ENCODE results near the gene RBM34. TPM values are rescaled to one million over a fixed set of nuclear protein-coding genes. Genes with fewer than 3 reads are reported as not detected.
"Not testable (repeated sequence)": the region's sequence is repeated elsewhere in the genome, so short reads cannot be mapped to it uniquely, and the experiment has no call there.

The RBM34 gene
- total and polyA plus RNA-seq, 2 donors, result 53.8 to 60.3 TPM

DNA sequence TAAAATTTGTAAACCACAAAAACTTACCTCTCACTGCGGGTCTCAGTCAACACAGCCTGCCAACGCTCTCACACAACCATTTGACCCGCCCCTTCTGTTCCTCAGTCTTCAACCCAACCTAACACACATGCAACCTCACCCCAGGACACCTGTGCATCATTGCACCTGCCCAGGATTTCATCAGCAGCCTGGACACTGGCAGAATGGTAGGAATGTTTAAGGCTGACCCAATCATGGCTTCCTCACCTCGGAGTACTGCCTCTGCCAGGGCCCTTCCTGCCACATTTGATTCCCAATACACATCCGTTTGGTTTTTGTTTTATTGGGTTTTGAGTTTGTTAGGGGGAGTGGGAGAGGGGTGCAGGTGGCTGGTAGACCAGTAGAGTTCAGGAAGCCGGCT, 73.1 kb downstream of the RBM34 start:
- no peak for DNase-seq (ENCODE audit: extremely low spot score)
- H3K36me3 ChIP-seq (ENCODE audit: insufficient read depth), result no peaks in the 10 kb centered on the region
- no peak overlapping the region for H3K27ac ChIP-seq (ENCODE audit: low read depth)
- no peaks in the 10 kb centered on the region for H3K4me1 ChIP-seq (ENCODE audit: insufficient read depth)
- H3K4me3 ChIP-seq (ENCODE audit: low read depth, low read length), result no peak overlapping the region
- WGBS, result 90% methylated on average over 6 of the region's 6 CpGs

GRCh38 chr1:235085411-235086117, 75.5 kb downstream of the RBM34 start:
- H3K36me3 ChIP-seq (ENCODE audit: insufficient read depth); H3K4me3 ChIP-seq (ENCODE audit: low read depth, low read length); DNase-seq (ENCODE audit: extremely low spot score); H3K4me1 ChIP-seq (ENCODE audit: insufficient read depth); H3K27ac ChIP-seq (ENCODE audit: low read depth): not testable (repeated sequence)
- 88% methylated on average over 12 of the region's 12 CpGs for WGBS

Small RNA genes lying within 50 kb of the gene (small RNA-seq; reads per million reads assigned to genes)
- gene AL732292.1 (not detected), gene MIR4753 (0.09 reads per million), gene SNORA14B (7.7 reads per million, percentile 93 among the genes with 10 or more reads in this experiment)

Other genes with a start within 250 kb of the RBM34 start
- gene TOMM20, start 32.4 kb downstream of the RBM34 start, total RNA-seq, result 78.2 TPM
- 93.8 TPM for gene TOMM20, start 32.4 kb downstream of the RBM34 start, polyA plus RNA-seq
- gene ARID4B, start 166.9 kb upstream of the RBM34 start, total RNA-seq, result 72.0 TPM
- gene ARID4B, start 166.9 kb upstream of the RBM34 start, polyA plus RNA-seq, result 19.1 TPM
- 40.8 TPM for gene GGPS1, start 167.3 kb upstream of the RBM34 start, total RNA-seq
- gene GGPS1, start 167.3 kb upstream of the RBM34 start, polyA plus RNA-seq, result 25.2 TPM
- gene TBCE, start 206.2 kb upstream of the RBM34 start, total RNA-seq, result 28.7 TPM
- 15.4 TPM for gene TBCE, start 206.2 kb upstream of the RBM34 start, polyA plus RNA-seq

All from urinary bladder (tissue), 4 donors.